K562 (cell line): Measurements from ENCODE around the gene CNKSR3. TPM values are rescaled to one million over a fixed set of nuclear protein-coding genes. Genes with fewer than 3 reads are reported as not detected.

Source experiments
- ATF4 ChIP-seq: fragments of 450-650 bp; formaldehyde crosslinking; IDR thresholded peaks from 2 replicates; pipeline ENCODE4 v1.4.0; 2022; ENCODE audit warnings: mild to moderate bottlenecking, moderate library complexity
- C11orf30 ChIP-seq: fragments of 450-650 bp; IDR thresholded peaks from 2 replicates; pipeline ENCODE4 v1.6.1; 2016; ENCODE audit warnings: low read depth, mild to moderate bottlenecking
- MEIS2 ChIP-seq: fragments of 450-650 bp; IDR thresholded peaks from 2 replicates; pipeline ENCODE4 v1.6.1; 2014; ENCODE audit warnings: mild to moderate bottlenecking; ENCODE audit not compliant: partially characterized antibody
- MTA3 ChIP-seq: fragments of 450-650 bp; formaldehyde crosslinking; IDR thresholded peaks from 2 replicates; pipeline ENCODE4 v1.6.1; 2017; ENCODE audit warnings: mild to moderate bottlenecking, borderline replicate concordance
- SMARCE1 ChIP-seq: fragments of 450-650 bp; IDR thresholded peaks from 2 replicates; pipeline ENCODE4 v1.7.1; 2016; ENCODE audit warnings: mild to moderate bottlenecking
- ZBTB12 ChIP-seq: fragments of 250-450 bp; sonication (Bioruptor Pico); IDR thresholded peaks from 2 replicates; pipeline ENCODE4 v1.4.0; 2020
- ZNF274 ChIP-seq: IDR thresholded peaks from 2 replicates; pipeline ENCODE4 v1.6.1; 2011; ENCODE audit warnings: low read depth, mild to moderate bottlenecking, low read length, moderate library complexity, borderline replicate concordance
- ZNF75A ChIP-seq: fragments of 450-650 bp; formaldehyde crosslinking; IDR thresholded peaks from 2 replicates; pipeline ENCODE4 v1.4.0; 2020; ENCODE audit warnings: mild to moderate bottlenecking
- polyA plus RNA-seq, 8 experiments: library from polyadenylated mRNA; depleted of rRNA in 4 of 8; stranded (reverse) in 5 of 8; unstranded in 3 of 8; fragments of >200 nt; fragmentation: Nextera tagmentation in 2 of 8; fragmentation: Illumina TruSeq in 1 of 8; extraction: Ambion mirVana in 2 of 8; extraction: Trizol in 1 of 8; gene quantifications; 2 replicates each; pipeline versions ENCODE4 v1.2.1 to v1.2.3, GENCODE V29; 2011 to 2014; ENCODE audit warnings: inconsistent platforms in 1 of 8, missing spikeins in 1 of 8
- total RNA-seq, 7 experiments: library from RNA; depleted of rRNA in 6 of 7; stranded (reverse); fragments of >200 nt in 6 of 7; fragmentation: Illumina TruSeq in 2 of 7; extraction: Trizol in 2 of 7; gene quantifications; 2 replicates each; pipeline versions ENCODE4 v1.2.1 to v1.2.3, GENCODE V29; 2011 to 2021; ENCODE audit warnings: low replicate concordance in 1 of 7
- TF ChIP-seq, protein P1 (sequence below), 2 experiments: fragments of 450-650 bp in 1 of 2; sonication (generic) in 1 of 2; formaldehyde crosslinking in 1 of 2; IDR thresholded peaks; 2 replicates each; pipeline versions ENCODE4 v1.7.1 to v1.9.0; 2016 to 2022; ENCODE audit warnings: inconsistent platforms in 1 of 2, mild to moderate bottlenecking in 1 of 2, missing genetic modification reagents in 1 of 2
- TF ChIP-seq, protein P2 (sequence below): sonication (generic); formaldehyde crosslinking; IDR thresholded peaks from 2 replicates; pipeline ENCODE4 v1.8.0; 2023; ENCODE audit warnings: mild to moderate bottlenecking, missing genetic modification reagents
- TF ChIP-seq, protein P3 (sequence below): fragments of 250-450 bp; sonication (Bioruptor Pico); IDR thresholded peaks from 2 replicates; pipeline ENCODE4 v1.4.0; 2020; ENCODE audit warnings: borderline replicate concordance

CNKSR3 gene
- total and polyA plus RNA-seq, 9 of the 15 experiments (the other 6 are each of a cell fraction or from before 2014, with no cell fraction given), result 4.5 to 29.6 (median 9.5) TPM

DNA sequence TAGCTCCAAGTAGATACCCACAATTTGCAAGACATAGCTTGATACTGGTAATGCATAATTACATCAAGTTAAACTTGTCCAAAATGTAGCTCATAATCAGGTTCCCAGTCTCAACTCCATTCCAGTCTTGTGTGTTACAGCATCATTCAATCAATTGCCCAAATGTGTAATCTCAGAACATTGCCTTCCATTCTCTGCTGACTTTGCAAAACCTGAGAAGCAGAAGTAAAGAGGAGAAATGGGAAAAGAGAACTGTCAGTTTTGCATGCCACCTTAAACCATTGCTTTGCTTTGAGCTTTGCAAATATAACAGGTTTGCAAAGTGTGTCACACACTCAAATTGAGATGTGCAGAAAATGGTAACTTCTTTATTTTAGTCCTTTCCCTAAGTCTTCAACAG, 40.3 kb upstream of the CNKSR3 start (continued):
- TF ChIP-seq ZBTB12, result no peak
- TF ChIP-seq, protein P1, sequence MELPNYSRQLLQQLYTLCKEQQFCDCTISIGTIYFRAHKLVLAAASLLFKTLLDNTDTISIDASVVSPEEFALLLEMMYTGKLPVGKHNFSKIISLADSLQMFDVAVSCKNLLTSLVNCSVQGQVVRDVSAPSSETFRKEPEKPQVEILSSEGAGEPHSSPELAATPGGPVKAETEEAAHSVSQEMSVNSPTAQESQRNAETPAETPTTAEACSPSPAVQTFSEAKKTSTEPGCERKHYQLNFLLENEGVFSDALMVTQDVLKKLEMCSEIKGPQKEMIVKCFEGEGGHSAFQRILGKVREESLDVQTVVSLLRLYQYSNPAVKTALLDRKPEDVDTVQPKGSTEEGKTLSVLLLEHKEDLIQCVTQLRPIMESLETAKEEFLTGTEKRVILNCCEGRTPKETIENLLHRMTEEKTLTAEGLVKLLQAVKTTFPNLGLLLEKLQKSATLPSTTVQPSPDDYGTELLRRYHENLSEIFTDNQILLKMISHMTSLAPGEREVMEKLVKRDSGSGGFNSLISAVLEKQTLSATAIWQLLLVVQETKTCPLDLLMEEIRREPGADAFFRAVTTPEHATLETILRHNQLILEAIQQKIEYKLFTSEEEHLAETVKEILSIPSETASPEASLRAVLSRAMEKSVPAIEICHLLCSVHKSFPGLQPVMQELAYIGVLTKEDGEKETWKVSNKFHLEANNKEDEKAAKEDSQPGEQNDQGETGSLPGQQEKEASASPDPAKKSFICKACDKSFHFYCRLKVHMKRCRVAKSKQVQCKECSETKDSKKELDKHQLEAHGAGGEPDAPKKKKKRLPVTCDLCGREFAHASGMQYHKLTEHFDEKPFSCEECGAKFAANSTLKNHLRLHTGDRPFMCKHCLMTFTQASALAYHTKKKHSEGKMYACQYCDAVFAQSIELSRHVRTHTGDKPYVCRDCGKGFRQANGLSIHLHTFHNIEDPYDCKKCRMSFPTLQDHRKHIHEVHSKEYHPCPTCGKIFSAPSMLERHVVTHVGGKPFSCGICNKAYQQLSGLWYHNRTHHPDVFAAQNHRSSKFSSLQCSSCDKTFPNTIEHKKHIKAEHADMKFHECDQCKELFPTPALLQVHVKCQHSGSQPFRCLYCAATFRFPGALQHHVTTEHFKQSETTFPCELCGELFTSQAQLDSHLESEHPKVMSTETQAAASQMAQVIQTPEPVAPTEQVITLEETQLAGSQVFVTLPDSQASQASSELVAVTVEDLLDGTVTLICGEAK (IDR thresholded peaks at IDR 0.05), result no peak
- TF ChIP-seq, protein P1 (CRISPR knock-in tag; IDR thresholded peaks at IDR 0.05), result no peak
- TF ChIP-seq, protein P2, sequence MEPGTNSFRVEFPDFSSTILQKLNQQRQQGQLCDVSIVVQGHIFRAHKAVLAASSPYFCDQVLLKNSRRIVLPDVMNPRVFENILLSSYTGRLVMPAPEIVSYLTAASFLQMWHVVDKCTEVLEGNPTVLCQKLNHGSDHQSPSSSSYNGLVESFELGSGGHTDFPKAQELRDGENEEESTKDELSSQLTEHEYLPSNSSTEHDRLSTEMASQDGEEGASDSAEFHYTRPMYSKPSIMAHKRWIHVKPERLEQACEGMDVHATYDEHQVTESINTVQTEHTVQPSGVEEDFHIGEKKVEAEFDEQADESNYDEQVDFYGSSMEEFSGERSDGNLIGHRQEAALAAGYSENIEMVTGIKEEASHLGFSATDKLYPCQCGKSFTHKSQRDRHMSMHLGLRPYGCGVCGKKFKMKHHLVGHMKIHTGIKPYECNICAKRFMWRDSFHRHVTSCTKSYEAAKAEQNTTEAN (CRISPR knock-in tag), result no peak
- TF ChIP-seq, protein P3, sequence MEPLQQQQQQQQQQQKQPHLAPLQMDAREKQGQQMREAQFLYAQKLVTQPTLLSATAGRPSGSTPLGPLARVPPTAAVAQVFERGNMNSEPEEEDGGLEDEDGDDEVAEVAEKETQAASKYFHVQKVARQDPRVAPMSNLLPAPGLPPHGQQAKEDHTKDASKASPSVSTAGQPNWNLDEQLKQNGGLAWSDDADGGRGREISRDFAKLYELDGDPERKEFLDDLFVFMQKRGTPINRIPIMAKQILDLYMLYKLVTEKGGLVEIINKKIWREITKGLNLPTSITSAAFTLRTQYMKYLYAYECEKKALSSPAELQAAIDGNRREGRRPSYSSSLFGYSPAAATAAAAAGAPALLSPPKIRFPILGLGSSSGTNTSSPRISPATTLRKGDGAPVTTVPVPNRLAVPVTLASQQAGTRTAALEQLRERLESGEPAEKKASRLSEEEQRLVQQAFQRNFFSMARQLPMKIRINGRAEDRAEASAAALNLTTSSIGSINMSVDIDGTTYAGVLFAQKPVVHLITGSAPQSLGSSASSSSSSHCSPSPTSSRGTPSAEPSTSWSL (CRISPR knock-in tag), result no peak
- no peak for TF ChIP-seq ZNF75A (CRISPR knock-in tag)
- TF ChIP-seq ATF4, result no peak
- TF ChIP-seq ZNF274, result no peak
- no peak for TF ChIP-seq MTA3
- no peak for TF ChIP-seq SMARCE1
- peak; percentile 89 for TF ChIP-seq C11orf30
- TF ChIP-seq MEIS2, result no peak
